ENCODE measurements around the gene ZNF212. TPM values are rescaled to one million over a fixed set of nuclear protein-coding genes. Genes with fewer than 3 reads are reported as not detected.

The ZNF212 gene
- total RNA-seq, 3 donors from 2014 or later = 4.3 to 12.4 (median 9.8) TPM

DNA sequence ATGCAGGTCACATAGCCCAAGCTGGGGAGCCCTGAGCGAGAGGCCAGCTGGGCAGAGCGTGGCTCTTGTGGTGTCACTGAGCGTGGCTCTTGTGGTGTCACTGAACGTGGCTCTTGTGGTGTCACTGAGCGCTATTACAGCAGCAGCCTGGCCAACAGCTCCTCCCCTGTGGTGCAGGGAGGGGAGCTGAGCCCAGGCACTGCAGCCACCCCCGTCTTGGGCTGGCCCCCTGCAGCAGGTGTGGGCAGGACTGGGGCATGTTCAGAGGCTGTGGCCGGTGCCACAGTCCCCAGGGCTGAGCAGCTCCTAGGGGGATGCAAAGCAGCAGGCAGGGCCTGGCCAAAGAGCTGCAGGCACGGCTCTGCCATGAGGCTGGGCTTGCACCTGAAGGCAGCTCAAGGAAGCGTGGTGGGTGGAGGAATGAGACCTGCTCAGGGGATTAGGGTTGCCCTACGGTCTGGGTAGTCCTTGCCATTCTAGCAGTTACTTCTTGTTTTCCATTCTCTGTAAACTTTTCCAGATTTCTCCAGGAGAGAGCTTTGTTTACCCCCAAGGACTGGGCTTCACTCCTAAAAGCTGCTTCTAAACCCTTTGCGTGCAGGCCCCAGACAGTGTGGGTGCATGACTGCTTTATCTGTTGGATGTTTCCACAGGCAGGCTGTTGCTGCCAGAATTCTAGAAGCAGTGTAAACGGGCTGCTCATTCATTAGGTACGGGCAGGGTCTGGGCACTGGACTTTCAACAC lies 51.8 kb downstream of the ZNF212 start:
- Histone ChIP-seq H3K36me3 (no peaks in the 10 kb centered on the region), H3K9me3 (no peaks in the 10 kb centered on the region), H3K27me3 (no peaks in the 10 kb centered on the region), H3K4me3 (no peak overlapping the region), H3K4me1 (no peaks in the 10 kb centered on the region), H3K27ac (no peak overlapping the region)
- TF ChIP-seq CTCF (IDR thresholded peaks at IDR 0.05) (no peak), POLR2AphosphoS5 (IDR thresholded peaks at IDR 0.05) (no peak)
- intact Hi-C loops (cut with DNase I; ENCODE audit: low total_unique reads) = no loop called here
- DNase-seq (ENCODE audit: low spot score in 2 of 2) = no peak

DNA sequence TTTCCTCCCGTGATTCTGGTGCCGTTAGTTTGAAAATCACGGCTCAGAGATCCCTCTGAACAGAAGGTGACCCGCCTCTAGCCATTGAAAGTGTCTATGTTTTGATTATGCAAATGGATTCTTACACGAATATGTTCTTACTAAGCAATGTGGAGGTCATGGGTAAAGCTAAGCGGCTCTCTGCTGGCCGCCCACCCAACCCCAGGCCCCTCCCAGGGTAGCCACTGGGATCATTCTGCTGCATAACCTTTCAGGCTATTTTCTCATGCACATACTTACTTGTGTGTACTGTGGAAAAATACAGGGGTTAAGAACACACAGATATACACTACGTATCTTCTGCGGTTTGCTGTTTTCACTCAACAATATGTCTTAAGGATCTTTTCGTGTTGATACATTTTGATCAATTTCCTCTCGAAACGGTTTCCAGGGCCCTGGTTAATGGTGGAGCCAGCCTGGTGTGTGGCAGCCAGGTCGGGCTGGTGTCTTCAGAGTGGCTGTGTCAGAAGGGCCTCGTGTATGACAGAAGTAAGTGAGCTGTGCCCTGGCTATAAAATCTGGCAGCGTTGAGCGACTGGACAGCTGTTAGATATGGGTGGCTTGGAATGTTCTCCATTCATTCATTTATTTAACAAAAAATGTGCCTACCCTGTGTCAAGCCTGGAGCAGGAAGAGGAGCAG lies 52.5 kb downstream of the ZNF212 start:
- H3K36me3 ChIP-seq = no peaks in the 10 kb centered on the region
- H3K27me3 ChIP-seq = no peaks in the 10 kb centered on the region

DNA sequence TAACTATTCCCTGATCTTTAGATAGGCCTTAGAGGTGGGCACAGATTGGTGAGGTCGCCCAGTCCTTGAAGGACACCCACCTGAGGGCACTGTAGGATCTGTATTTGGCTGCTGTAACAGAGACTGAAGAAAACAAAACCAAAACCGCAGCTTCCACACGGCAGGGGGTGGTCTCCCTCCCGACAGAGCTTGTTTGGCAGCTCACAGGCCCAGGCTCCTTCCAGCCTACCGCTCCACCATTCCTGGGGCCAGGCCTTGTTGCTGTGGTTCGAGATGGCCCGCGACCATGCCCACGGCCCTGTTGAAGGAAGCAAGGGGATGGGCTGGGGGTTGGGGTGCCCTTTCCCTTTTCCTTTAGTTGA lies 53.0 kb downstream of the ZNF212 start:
- Histone ChIP-seq H3K4me1 (no peaks in the 10 kb centered on the region), H3K4me3 (no peak overlapping the region), H3K9me3 (no peaks in the 10 kb centered on the region), H3K36me3 (no peaks in the 10 kb centered on the region), H3K27me3 (no peaks in the 10 kb centered on the region), H3K27ac (no peak overlapping the region)
- no peak for DNase-seq (ENCODE audit: low spot score in 2 of 2)
- TF ChIP-seq POLR2AphosphoS5 (IDR thresholded peaks at IDR 0.05) (no peak), CTCF (IDR thresholded peaks at IDR 0.05) (no peak), POLR2A (IDR thresholded peaks at IDR 0.05) (no peak)
- intact Hi-C loops (cut with DNase I; ENCODE audit: low total_unique reads) = no loop called here

More for the DNA sequence above, 52.5 kb downstream of the ZNF212 start:
- H3K9me3 ChIP-seq = no peaks in the 10 kb centered on the region
- TF ChIP-seq POLR2AphosphoS5 (IDR thresholded peaks at IDR 0.05) (no peak), POLR2A (IDR thresholded peaks at IDR 0.05) (no peak), CTCF (IDR thresholded peaks at IDR 0.05) (no peak)
- H3K4me1 ChIP-seq = no peaks in the 10 kb centered on the region
- intact Hi-C loops (cut with DNase I; ENCODE audit: low total_unique reads) = no loop called here
- H3K27ac ChIP-seq = no peak overlapping the region
- DNase-seq (ENCODE audit: low spot score in 2 of 2) = no peak
- H3K4me3 ChIP-seq = no peak overlapping the region

DNA sequence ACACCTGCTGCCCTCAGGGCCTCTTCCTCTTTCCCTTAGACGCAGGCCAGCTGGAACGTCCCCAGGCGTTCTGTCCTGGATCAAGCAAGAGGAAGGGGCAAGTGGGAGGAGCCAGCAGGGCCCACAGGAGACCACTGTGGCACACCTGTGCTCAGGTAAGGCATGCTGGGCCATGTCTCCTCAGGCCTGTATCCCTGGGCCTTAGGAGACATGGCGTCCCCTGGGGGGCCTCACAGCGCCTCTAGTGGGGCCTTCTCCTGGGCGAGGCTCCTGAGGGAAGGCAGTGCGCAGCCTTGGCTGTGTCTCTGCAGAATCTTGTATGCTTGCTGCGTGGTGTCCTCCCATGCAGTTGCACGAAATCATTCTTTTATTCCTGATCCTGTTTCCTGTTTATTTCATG lies 53.9 kb downstream of the ZNF212 start:
- intact Hi-C loops (cut with DNase I; ENCODE audit: low total_unique reads) = no loop called here
- Histone ChIP-seq H3K27ac (no peak overlapping the region), H3K9me3 (peaks cover 0 to 3% of the 10 kb centered on the region in 2 donors), H3K27me3 (no peaks in the 10 kb centered on the region), H3K4me3 (no peak overlapping the region), H3K36me3 (no peaks in the 10 kb centered on the region), H3K4me1 (no peaks in the 10 kb centered on the region)
- no peak for TF ChIP-seq POLR2A (IDR thresholded peaks at IDR 0.05)
- TF ChIP-seq POLR2AphosphoS5 (IDR thresholded peaks at IDR 0.05) = no peak
- TF ChIP-seq CTCF (IDR thresholded peaks at IDR 0.05) = no peak
- DNase-seq (ENCODE audit: low spot score in 2 of 2) = no peak

GRCh38 chr7:149293946-149294633 lies 54.6 kb downstream of the ZNF212 start:
- no peaks in the 10 kb centered on the region for H3K4me1 ChIP-seq
- no peaks in the 10 kb centered on the region for H3K27me3 ChIP-seq
- no peak for DNase-seq (ENCODE audit: low spot score in 2 of 2)
- H3K4me3 ChIP-seq = no peak overlapping the region
- TF ChIP-seq POLR2AphosphoS5 (IDR thresholded peaks at IDR 0.05) (no peak), POLR2A (IDR thresholded peaks at IDR 0.05) (no peak), CTCF (IDR thresholded peaks at IDR 0.05) (no peak)
- intact Hi-C loops (cut with DNase I; ENCODE audit: low total_unique reads) = no loop called here
- H3K9me3 ChIP-seq = peaks cover 0 to 7% of the 10 kb centered on the region in 2 donors
- H3K27ac ChIP-seq = no peak overlapping the region
- H3K36me3 ChIP-seq = no peaks in the 10 kb centered on the region

All from breast epithelium (tissue), 4 donors.